IPS-15b (cell line): ENCODE measurements around the gene ZIC2.
A peak's percentile ranks its signal among the peaks of the same experiment; 100 is the strongest.

ENCODE experiments used
- H3K27me3 ChIP-seq: one replicate; pipeline ENCODE4 v1.6.1; 2013; ENCODE audit warnings: low read length; ENCODE audit not compliant: control insufficient read depth, insufficient read depth
- H3K36me3 ChIP-seq: one replicate; pipeline ENCODE4 v1.6.1; 2013; ENCODE audit warnings: low read length; ENCODE audit not compliant: control insufficient read depth, insufficient read depth
- H3K4me1 ChIP-seq: one replicate; pipeline ENCODE4 v1.6.1; 2013; ENCODE audit warnings: mild to moderate bottlenecking, low read length; ENCODE audit not compliant: control insufficient read depth, insufficient read depth
- H3K4me3 ChIP-seq: one replicate; pipeline ENCODE4 v1.5.1; 2013; ENCODE audit warnings: low read depth, low read length
- H3K9ac ChIP-seq: one replicate; pipeline ENCODE4 v1.6.1; 2013; ENCODE audit warnings: low read depth, mild to moderate bottlenecking, low read length
- H3K9me3 ChIP-seq: one replicate; pipeline ENCODE4 v1.6.1; 2013; ENCODE audit warnings: mild to moderate bottlenecking, low read length; ENCODE audit not compliant: control insufficient read depth, insufficient read depth

ZIC2 gene

DNA sequence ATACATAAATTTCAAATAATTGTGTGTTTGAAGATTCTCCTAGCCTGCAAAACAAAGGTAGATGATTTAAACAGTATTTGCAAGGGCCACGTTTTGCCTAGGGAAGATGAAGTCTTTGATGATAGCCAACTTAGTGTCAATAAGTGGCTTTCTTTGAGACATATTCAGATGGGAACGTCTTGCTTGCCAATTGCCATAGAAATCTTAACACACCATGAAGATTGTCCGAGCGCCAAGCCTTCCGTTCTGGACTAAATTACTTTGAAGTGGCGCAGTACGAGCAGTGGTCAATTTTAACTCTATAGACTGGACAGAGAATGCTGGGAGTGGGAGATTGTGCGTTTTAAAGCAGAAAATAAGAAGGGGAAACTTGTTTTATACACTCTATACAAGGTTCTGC, 19.9 kb upstream of the ZIC2 start:
- no peak overlapping the region for H3K9ac ChIP-seq
- no peaks in the 10 kb centered on the region for H3K9me3 ChIP-seq
- H3K27me3 ChIP-seq: peaks cover 84% of the 10 kb centered on the region
- no peak overlapping the region for H3K4me3 ChIP-seq
- peaks cover 26% of the 10 kb centered on the region for H3K4me1 ChIP-seq
- H3K36me3 ChIP-seq: peaks cover 6% of the 10 kb centered on the region

- Histone ChIP-seq H3K9ac (no peak overlapping the region), H3K27me3 (peaks cover 84% of the 10 kb centered on the region), H3K4me1 (peaks cover 29% of the 10 kb centered on the region), H3K9me3 (no peaks in the 10 kb centered on the region), H3K36me3 (peaks cover 6% of the 10 kb centered on the region), H3K4me3 (no peak overlapping the region)
Measured at GRCh38 chr13:99962242-99962641, 19.3 kb upstream of the ZIC2 start.

DNA sequence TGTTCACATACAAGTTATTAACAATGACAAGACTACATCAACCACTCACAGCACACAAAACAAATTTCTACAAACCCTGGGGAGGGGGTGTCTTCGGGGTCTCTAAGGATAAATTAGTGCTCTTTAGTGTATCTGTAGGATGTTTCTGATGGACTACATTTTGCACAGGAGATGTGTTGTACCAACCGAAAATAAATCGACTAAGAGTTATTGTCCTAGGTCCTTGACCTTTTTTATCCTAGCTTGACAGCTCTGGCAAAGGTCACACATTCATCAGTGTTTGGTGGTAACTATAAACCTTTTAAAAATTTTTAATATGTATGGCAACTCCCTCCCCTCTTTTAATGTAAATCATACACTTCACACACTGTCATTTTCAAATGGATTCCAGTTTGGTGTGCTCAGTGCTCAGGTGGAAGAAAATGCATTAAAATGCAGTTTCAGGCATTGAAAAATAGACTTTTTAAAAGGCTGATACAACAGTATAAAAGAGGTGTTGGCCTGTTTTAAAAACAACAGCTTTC, 17.7 kb upstream of the ZIC2 start:
- peaks cover 87% of the 10 kb centered on the region for H3K27me3 ChIP-seq
- peaks cover 28% of the 10 kb centered on the region for H3K4me1 ChIP-seq
- no peak overlapping the region for H3K9ac ChIP-seq
- no peaks in the 10 kb centered on the region for H3K9me3 ChIP-seq
- no peak overlapping the region for H3K4me3 ChIP-seq
- peaks cover 6% of the 10 kb centered on the region for H3K36me3 ChIP-seq

- peak overlapping the region; percentile 26 for H3K4me3 ChIP-seq
- peaks cover 25% of the 10 kb centered on the region for H3K4me1 ChIP-seq
- H3K36me3 ChIP-seq: peaks cover 6% of the 10 kb centered on the region
- no peaks in the 10 kb centered on the region for H3K9me3 ChIP-seq
- peaks cover 81% of the 10 kb centered on the region for H3K27me3 ChIP-seq
- no peak overlapping the region for H3K9ac ChIP-seq
Measured at GRCh38 chr13:99965329-99966000, 16.1 kb upstream of the ZIC2 start.

DNA sequence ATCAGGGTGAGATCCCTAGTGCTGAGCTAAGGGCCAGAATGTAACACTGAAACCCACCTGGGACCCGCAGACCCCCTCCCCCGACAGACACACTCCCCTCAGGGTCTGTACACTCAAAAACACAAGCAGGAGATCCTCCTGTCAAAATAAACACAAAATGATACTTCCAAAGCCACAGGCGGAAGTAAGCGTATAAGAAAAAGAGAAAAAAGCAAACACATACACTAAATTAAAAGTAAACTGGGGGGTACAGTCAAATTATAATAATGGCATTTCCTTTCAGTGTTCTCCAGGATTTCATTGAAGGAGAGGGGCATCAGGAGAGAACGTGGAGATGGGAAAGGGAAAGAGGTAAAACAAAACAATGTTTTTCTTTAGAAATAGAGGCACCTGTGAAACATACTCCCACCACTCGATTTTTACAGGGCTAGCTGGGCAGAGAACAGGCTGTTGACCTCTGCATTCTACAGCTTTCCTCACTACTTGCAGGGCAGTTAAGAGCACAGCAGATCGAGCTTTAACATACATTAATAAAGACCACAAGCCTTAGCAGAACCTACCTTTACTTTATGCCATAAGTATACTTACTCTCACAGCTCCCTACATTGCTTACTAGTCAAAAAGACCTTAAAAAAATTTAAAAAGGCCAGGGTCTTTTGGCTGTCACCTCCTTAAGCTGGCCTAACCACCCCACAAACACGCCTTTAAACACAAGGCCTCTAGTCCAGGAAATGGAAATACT, 15.3 kb upstream of the ZIC2 start:
- no peaks in the 10 kb centered on the region for H3K9me3 ChIP-seq
- peaks cover 6% of the 10 kb centered on the region for H3K36me3 ChIP-seq
- H3K4me3 ChIP-seq: no peak overlapping the region
- no peak overlapping the region for H3K9ac ChIP-seq
- H3K27me3 ChIP-seq: peaks cover 73% of the 10 kb centered on the region
- peaks cover 19% of the 10 kb centered on the region for H3K4me1 ChIP-seq

- peaks cover 22% of the 10 kb centered on the region for H3K4me1 ChIP-seq
- H3K4me3 ChIP-seq: peak overlapping the region; percentile 87
- peaks cover 69% of the 10 kb centered on the region for H3K27me3 ChIP-seq
- peak overlapping the region; percentile 37 for H3K9ac ChIP-seq
- H3K36me3 ChIP-seq: peaks cover 6% of the 10 kb centered on the region
- no peaks in the 10 kb centered on the region for H3K9me3 ChIP-seq
Measured at GRCh38 chr13:99967498-99967868, 14.1 kb upstream of the ZIC2 start.

DNA sequence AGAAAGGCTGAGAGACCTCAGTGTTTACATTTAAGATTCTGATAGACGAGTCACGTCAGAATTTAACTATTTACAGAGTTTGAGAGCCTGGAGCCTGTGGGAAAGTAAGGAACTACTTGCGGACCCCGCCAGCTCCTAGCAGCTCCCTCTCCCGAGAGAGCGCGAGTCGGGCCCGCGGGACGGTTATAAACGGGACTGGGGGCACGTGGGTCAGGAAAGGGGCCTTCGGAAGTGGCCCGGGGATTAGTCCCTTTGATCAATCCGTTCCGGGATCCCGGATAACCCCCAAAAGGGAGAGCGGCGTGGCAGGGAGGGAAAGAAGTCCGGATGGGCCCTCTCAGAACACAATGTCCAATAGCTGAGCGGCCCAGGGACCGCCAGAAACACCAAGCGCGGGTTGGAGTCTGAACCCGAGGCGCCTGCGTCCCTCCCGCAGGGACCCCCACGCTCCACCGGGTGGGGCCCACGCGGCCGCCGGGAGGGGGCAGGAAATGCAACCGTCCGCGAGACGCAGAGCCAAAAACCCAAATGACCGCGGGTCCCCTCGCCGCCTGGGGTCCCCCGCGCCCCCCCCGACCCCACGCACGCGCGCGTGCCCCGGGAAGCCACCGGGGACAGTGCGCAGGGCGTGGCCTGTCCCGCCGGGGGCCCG, 13.6 kb upstream of the ZIC2 start:
- H3K9me3 ChIP-seq: no peaks in the 10 kb centered on the region
- peaks cover 69% of the 10 kb centered on the region for H3K27me3 ChIP-seq
- H3K4me1 ChIP-seq: peaks cover 26% of the 10 kb centered on the region
- H3K9ac ChIP-seq: peak overlapping the region; percentile 37
- H3K4me3 ChIP-seq: peak overlapping the region; percentile 87
- peaks cover 6% of the 10 kb centered on the region for H3K36me3 ChIP-seq

GRCh38 chr13:99968521-99969452, 12.8 kb upstream of the ZIC2 start:
- Histone ChIP-seq H3K27me3 (peaks cover 69% of the 10 kb centered on the region), H3K4me1 (peaks cover 31% of the 10 kb centered on the region), H3K4me3 (peak overlapping the region; percentile 87), H3K9me3 (no peaks in the 10 kb centered on the region), H3K9ac (peak overlapping the region; percentile 24), H3K36me3 (peaks cover 6% of the 10 kb centered on the region)

DNA sequence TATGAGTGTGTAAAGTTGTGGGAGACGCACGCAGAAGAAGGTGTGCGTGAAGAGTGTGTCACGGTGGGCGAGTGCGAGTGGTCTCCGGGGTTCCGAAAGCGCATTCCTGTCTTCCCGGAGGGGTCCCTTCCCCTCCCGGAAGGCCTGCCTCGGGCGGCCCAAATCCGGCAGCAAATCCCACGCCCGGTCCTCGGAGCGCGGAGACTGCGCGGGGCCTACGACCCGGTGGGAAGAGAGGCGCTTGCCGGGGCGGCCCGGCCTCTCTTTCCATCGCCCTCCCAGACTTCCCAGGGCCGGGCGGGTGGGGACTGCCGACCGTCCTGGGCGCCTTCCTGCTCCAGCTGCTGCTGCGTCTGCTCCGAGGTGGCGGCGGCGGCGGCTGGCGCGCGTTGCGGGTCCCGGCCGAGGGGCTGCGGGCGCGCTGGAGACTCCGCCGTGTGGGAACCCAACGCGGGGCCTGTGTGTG, 12.1 kb upstream of the ZIC2 start:
- Histone ChIP-seq H3K4me1 (peaks cover 34% of the 10 kb centered on the region), H3K27me3 (peaks cover 66% of the 10 kb centered on the region), H3K36me3 (peaks cover 6% of the 10 kb centered on the region), H3K9me3 (no peaks in the 10 kb centered on the region), H3K9ac (peak overlapping the region; percentile 24), H3K4me3 (peak overlapping the region; percentile 87)

DNA sequence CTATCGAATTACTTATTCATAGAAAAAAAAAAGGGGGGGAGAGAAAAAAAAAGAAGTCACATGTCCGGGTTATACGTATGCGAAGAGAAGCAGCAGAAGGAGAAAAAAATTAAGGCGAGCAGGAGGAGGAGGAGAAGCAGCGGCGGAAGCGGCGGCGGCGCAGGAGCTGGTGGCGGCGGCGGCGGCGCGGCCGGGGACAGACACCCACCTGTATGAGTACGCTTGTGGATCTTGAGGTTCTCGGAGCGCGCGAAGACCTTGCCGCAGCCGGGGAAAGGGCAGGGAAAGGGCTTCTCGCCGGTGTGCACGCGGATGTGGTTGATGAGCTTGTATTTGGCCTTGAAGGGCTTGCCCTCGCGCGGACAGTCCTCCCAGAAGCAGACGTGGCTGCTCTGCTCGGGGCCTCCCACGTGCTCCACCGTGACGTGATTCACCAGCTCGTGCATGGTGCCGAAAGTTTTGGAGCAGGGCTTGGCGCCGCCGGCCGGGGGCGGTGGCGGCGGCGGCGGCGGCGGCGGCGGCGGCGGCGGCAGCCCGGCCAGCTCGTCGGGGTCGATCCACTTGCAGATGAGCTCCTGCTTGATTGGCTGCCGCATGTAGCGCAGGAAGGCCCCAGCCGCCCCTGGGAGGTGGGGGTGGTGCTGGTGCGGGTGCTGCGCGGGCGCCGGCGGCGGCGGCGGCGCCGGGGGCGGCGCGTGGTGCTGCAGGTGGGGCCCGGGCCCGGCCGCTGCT, 11.5 kb upstream of the ZIC2 start:
- Histone ChIP-seq H3K9me3 (no peaks in the 10 kb centered on the region), H3K4me3 (peak overlapping the region; percentile 87), H3K9ac (no peak overlapping the region)

More for the DNA sequence above, 11.5 kb upstream of the ZIC2 start:
- Histone ChIP-seq H3K36me3 (peaks cover 6% of the 10 kb centered on the region), H3K4me1 (peaks cover 36% of the 10 kb centered on the region), H3K27me3 (peaks cover 68% of the 10 kb centered on the region)
